HG02981 (cell line): Measurements from ENCODE around the gene SH3BP5L.

ENCODE experiments used
- ATAC-seq: cut with Tn5 transposase; IDR thresholded peaks from one replicate; pipeline ENCODE4 v1.9.1; 2021; ENCODE audit warnings: mild to moderate bottlenecking, moderate library complexity; ENCODE audit not compliant: unreplicated experiment

SH3BP5L gene

GRCh38 chr1:248825909-248826760 is at the start of gene SH3BP5L:
Gene SH3BP5L (minus strand): TSS chr1:248825915. CDS start chr1:248824935, 980 bp downstream.
- ATAC-seq = peak; percentile 90

- peak; percentile 52 for ATAC-seq
These were observed 48.3 kb upstream of the SH3BP5L start for GRCh38 chr1:248873993-248874533.

- ATAC-seq = peak; percentile 75
These were observed 47.8 kb upstream of the SH3BP5L start for GRCh38 chr1:248873409-248873992.

- peak; percentile 43 for ATAC-seq
These were observed 47.2 kb upstream of the SH3BP5L start for GRCh38 chr1:248872752-248873408.

GRCh38 chr1:248871837-248872401 is 46.2 kb upstream of the SH3BP5L start:
- no peak for ATAC-seq

- peak; percentile 55 for ATAC-seq
These were observed 37.5 kb upstream of the SH3BP5L start for GRCh38 chr1:248862998-248863881.

- ATAC-seq = peak; percentile 3
These were observed 36.9 kb upstream of the SH3BP5L start for GRCh38 chr1:248862695-248862997.

- ATAC-seq = no peak
These were observed 35.9 kb upstream of the SH3BP5L start for GRCh38 chr1:248861616-248862015.

- no peak for ATAC-seq
These were observed 34.3 kb upstream of the SH3BP5L start for GRCh38 chr1:248860007-248860406.

- ATAC-seq = peak; percentile 82
These were observed 33.5 kb upstream of the SH3BP5L start, which contains the start of gene ZNF692 for GRCh38 chr1:248858891-248859889. Gene ZNF692 (minus strand): TSS chr1:248859085. CDS start chr1:248858309, 776 bp downstream.

GRCh38 chr1:248858096-248858890 is 32.6 kb upstream of the SH3BP5L start:
- ATAC-seq = peak; percentile 30

- no peak for ATAC-seq
These were observed 32.0 kb upstream of the SH3BP5L start for GRCh38 chr1:248857749-248858095.

GRCh38 chr1:248857201-248857600 is 31.5 kb upstream of the SH3BP5L start:
- no peak for ATAC-seq

- ATAC-seq = no peak
These were observed 30.5 kb upstream of the SH3BP5L start for GRCh38 chr1:248856176-248856575.

GRCh38 chr1:248855580-248855979 is 29.9 kb upstream of the SH3BP5L start:
- no peak for ATAC-seq

GRCh38 chr1:248853663-248854375 is 28.1 kb upstream of the SH3BP5L start:
- no peak for ATAC-seq
